Stimulated activated CD8-positive, alpha-beta memory T cell treated with anti-CD3 and anti-CD28 coated beads, Interleukin-4, amount 100 ng/mL, for 1 hour (primary cell): Measurements from ENCODE around the gene IL2RG.
A peak's percentile ranks its signal among the peaks of the same experiment; 100 is the strongest.

Experiments
- DNase-seq, 2 donors: peaks; one replicate each; pipeline ENCODE4 v3.0.0-alpha.2; 2020; ENCODE audit warnings: low read depth in 2 of 2, low spot score in 1 of 2

Gene IL2RG

GRCh38 chrX:71111141-71111843, at the start of gene IL2RG:
TSS of gene IL2RG (minus strand) at chrX:71111577. CDS start at chrX:71111539, 38 bp downstream.
- DNase-seq: peak; percentile 47 to 61

- no peak for DNase-seq
Measured at GRCh38 chrX:71160475-71160874, 49.1 kb upstream of the IL2RG start.

GRCh38 chrX:71159335-71159734, 48.0 kb upstream of the IL2RG start:
- DNase-seq: no peak

GRCh38 chrX:71158603-71159002, 47.2 kb upstream of the IL2RG start:
- no peak for DNase-seq

- DNase-seq: no peak
Measured at GRCh38 chrX:71154641-71155040, 43.3 kb upstream of the IL2RG start.

- DNase-seq: no peak
Measured at GRCh38 chrX:71154196-71154595, 42.8 kb upstream of the IL2RG start.

GRCh38 chrX:71151366-71151765, 40.0 kb upstream of the IL2RG start:
- no peak for DNase-seq

- DNase-seq: no peak
Measured at GRCh38 chrX:71148278-71148663, 36.9 kb upstream of the IL2RG start.

- DNase-seq: no peak
Measured at GRCh38 chrX:71147496-71148277, 36.3 kb upstream of the IL2RG start.

- no peak for DNase-seq
Measured at GRCh38 chrX:71144651-71145050, 33.3 kb upstream of the IL2RG start, which contains the start of gene NLGN3. TSS of gene NLGN3 (plus strand) at chrX:71144841. CDS start at chrX:71147750, 2,909 bp downstream.

- no peak for DNase-seq
Measured at GRCh38 chrX:71143508-71143907, 32.1 kb upstream of the IL2RG start.

- DNase-seq: no peak
Measured at GRCh38 chrX:71140440-71140839, 29.1 kb upstream of the IL2RG start.

GRCh38 chrX:71131510-71131909, 20.1 kb upstream of the IL2RG start:
- DNase-seq: no peak

GRCh38 chrX:71128915-71129765, 17.8 kb upstream of the IL2RG start:
- DNase-seq: peak; percentile 48 to 52

- no peak for DNase-seq
Measured at GRCh38 chrX:71128166-71128833, 16.9 kb upstream of the IL2RG start.

- DNase-seq: no peak
Measured at GRCh38 chrX:71118985-71119535, 7.7 kb upstream of the IL2RG start.

GRCh38 chrX:71118032-71118984, 6.9 kb upstream of the IL2RG start, which contains the start of gene MED12:
TSS of gene MED12 (plus strand) at chrX:71118596. CDS start at chrX:71118755, 159 bp downstream.
- DNase-seq: peak; percentile 49 to 66

GRCh38 chrX:71117358-71117757, 6.0 kb upstream of the IL2RG start:
- DNase-seq: no peak

GRCh38 chrX:71111921-71112431, 599 bp upstream of the IL2RG start:
- DNase-seq: no peak
